Stimulated activated CD8-positive, alpha-beta memory T cell treated with anti-CD3 and anti-CD28 coated beads, Interleukin-7, amount 100 ng/mL, for 48 hours (primary cell): ENCODE data around the gene FHL1.
"Not testable (repeated sequence)": the region's sequence is repeated elsewhere in the genome, so short reads cannot be mapped to it uniquely, and the experiment has no call there.

ENCODE experiments used
- DNase-seq, 2 donors: peaks; one replicate each; pipeline ENCODE4 v3.0.0-alpha.2; 2020; ENCODE audit warnings: low read depth in 1 of 2; ENCODE audit errors: extremely low read depth in 1 of 2

The FHL1 gene

GRCh38 chrX:136206916-136207315, 59.6 kb downstream of the FHL1 start:
- DNase-seq, result no peak

DNA sequence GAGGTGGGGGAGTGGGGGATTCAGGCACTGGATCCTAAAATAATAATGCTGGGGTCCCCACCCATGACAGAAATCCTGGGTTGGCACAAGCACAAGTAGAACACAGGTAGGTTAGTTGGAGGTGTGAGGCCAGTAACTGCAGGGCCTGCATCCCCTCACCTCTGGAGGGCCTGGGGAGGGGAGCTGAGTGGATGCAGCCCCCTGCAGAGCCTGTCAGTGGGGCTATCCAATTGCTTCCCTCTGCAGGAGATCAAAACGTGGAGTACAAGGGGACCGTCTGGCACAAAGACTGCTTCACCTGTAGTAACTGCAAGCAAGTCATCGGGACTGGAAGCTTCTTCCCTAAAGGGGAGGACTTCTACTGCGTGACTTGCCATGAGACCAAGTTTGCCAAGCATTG, 60.2 kb downstream of the FHL1 start:
- no peak for DNase-seq

DNA sequence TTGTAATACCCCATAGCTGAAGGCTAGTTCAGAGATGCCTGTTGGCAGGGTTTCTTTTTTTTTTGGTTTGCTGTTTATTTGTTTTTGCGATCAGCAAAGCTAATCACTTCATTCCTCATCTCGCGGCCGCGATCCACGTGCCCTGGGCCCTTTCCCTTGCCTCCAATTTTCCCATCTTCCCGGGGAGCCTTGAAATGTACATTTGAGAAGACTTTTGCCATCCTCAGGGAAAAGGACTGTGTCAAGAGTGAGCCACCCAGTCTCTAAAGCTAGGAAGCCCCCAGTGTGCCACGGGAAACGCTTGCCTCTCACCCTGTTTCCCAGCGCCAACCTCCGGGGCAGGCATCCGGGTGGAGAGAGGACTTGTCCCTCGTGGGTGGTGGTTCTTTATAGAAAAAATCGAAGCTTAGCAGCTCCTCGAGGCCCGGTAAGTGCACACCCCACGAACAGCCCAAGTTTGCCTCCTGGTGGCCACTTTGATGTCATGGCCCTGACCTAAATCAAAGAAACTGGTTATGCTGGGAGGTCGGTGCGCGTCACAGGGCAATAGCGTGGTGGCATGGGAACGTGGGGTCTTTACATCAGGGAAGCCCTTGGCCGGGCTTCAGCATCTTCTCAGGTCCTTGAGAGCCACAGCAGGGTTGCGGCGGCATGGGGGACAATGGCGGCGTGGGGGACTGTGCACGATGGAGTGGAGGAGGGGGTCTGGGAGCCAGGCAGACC, 61.8 kb downstream of the FHL1 start:
- DNase-seq, result no peak

DNA sequence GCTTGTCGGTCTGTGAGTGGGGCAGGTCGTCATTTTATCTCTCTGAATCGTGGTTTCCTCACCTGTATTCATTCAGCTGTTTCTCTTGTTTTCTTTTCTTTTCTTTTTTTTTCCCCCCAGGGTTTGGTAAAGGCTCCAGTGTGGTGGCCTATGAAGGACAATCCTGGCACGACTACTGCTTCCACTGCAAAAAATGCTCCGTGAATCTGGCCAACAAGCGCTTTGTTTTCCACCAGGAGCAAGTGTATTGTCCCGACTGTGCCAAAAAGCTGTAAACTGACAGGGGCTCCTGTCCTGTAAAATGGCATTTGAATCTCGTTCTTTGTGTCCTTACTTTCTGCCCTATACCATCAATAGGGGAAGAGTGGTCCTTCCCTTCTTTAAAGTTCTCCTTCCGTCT, 62.4 kb downstream of the FHL1 start:
- DNase-seq, result no peak

DNA sequence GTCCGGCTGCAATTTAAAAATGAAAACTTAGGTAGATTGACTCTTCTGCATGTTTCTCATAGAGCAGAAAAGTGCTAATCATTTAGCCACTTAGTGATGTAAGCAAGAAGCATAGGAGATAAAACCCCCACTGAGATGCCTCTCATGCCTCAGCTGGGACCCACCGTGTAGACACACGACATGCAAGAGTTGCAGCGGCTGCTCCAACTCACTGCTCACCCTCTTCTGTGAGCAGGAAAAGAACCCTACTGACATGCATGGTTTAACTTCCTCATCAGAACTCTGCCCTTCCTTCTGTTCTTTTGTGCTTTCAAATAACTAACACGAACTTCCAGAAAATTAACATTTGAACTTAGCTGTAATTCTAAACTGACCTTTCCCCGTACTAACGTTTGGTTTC, 62.9 kb downstream of the FHL1 start:
- DNase-seq, result no peak

DNA sequence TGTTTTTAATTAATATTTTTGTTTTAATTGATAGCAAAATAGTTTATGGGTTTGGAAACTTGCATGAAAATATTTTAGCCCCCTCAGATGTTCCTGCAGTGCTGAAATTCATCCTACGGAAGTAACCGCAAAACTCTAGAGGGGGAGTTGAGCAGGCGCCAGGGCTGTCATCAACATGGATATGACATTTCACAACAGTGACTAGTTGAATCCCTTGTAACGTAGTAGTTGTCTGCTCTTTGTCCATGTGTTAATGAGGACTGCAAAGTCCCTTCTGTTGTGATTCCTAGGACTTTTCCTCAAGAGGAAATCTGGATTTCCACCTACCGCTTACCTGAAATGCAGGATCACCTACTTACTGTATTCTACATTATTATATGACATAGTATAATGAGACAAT, 63.5 kb downstream of the FHL1 start:
- no peak for DNase-seq

DNA sequence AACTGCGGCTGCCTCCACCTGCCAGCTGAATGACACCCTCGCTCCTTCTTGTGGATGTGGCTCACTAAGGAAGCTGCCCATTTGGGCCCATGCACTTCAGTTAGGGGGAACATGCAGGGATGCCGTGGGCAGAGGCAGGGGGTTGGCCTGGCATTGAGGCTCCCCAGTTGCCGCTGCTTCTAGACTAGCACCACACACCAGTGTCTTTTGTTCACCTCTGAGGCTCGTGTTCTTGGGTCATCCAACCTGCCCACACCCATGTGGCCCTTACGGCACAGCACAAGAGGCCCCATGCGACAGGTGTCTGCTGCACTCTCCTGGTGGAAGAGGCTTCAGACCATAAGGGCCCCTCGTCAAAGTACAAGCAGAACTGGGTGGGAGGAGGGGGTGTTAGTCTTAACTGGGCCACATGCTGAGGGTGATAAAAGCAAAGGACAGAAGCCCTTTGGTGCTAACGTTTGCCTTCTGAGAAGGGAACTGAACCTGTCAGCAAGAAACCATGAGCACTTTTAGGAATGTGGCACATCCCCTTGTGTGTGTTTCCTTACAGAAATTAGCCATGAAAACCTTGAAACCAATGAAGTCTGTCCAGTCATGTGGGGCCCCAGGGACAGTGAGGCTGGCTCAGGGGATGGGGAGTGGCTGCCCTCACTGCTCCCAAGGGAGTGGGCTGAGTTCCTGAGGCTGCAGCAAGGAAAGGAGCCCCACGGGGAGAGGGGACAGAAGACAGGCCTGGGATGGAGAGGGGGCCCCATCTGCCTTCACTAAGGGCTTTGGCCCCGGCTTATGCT, 64.6 kb downstream of the FHL1 start:
- no peak for DNase-seq

DNA sequence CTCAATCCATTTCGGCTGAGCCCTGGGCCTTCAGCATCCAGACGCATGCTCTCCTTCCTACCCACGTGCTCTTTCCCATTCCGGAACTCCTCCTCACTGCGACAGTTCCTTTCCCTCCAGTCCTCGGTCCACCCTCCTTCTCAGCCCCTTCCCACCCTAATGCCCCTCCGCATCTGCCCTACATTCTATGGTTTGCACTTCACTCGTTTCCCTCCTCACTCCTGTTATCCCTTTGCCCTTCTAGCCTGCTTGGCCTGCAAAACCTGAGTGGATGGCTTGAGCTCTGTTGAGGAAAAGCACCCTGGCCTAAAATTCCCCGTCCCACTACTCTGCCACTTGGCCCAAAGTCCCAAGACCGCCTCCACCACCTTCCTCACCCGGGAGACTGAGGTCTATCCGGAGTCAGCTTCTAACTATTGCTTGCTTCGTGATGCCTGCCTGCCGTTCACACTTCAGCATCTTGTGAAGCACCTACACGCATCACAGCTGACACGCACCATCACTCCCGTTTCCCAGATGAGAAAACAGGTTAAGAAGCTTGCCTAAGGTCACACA, 65.3 kb downstream of the FHL1 start:
- DNase-seq, result no peak

DNA sequence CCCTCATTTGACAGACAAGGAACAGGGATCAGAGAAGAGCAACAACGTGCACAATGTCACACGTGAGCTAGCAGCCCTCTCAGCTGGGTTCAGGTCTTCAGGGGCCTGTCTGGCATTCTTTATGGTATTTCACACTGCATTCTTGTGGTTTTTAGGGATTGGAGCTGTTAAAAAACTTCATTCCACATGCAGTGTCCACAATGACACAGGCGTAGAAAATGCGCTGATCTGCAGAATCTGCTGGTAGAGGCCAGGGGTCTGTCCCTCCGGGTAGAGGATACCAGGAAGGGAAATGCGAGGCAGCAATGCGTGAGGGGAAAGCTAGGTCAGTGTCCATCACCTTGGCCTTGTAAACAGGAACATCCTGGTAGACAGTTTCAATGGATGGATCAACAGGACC, 67.2 kb downstream of the FHL1 start:
- DNase-seq, result no peak

DNA sequence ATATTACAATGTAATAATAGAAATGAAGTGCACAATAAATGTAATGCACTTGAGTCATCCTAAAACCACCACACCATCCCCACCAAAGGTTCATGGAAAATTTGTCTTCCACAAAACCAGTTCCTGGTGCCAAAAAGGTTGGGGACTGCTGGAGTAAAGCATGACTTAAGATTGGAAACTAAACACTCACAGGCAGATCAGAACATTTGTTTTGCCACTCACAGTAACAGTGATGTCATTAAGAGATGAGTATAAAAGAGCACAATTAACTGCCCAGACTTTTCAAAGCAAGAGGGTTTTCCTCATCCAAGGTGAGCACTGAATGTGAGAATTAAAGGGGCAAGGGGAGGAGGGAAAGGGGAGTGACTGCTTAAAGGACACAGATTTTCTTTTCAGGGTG, 68.2 kb downstream of the FHL1 start:
- DNase-seq, result no peak

DNA sequence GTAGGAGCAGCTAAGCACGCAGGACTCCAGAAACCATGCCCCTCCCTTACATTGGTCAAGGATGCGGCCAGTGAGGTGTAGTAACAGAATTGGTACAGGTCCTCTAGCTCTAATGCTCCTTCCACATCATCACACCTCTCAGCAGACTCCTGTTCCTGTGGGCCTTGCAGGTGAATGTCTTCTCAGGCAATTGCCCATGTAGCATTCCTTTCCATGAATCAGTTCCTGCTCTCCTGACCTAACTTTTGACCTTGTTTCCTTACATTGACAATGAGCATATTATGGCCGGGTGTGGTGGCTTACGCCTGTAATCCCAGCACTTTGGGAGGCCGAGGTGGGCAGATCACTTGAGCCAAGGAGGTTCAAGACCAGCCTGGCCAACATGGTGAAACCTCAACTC, 72.6 kb downstream of the FHL1 start:
- DNase-seq, result no peak

- DNase-seq, result no peak
Observed at GRCh38 chrX:136220540-136220939, 73.2 kb downstream of the FHL1 start.

- no peak for DNase-seq
Observed at GRCh38 chrX:136220951-136221350, 73.6 kb downstream of the FHL1 start.

- DNase-seq, result no peak
Observed at GRCh38 chrX:136221851-136222513, 74.6 kb downstream of the FHL1 start.

GRCh38 chrX:136227074-136227473, 79.7 kb downstream of the FHL1 start:
- no peak for DNase-seq

DNA sequence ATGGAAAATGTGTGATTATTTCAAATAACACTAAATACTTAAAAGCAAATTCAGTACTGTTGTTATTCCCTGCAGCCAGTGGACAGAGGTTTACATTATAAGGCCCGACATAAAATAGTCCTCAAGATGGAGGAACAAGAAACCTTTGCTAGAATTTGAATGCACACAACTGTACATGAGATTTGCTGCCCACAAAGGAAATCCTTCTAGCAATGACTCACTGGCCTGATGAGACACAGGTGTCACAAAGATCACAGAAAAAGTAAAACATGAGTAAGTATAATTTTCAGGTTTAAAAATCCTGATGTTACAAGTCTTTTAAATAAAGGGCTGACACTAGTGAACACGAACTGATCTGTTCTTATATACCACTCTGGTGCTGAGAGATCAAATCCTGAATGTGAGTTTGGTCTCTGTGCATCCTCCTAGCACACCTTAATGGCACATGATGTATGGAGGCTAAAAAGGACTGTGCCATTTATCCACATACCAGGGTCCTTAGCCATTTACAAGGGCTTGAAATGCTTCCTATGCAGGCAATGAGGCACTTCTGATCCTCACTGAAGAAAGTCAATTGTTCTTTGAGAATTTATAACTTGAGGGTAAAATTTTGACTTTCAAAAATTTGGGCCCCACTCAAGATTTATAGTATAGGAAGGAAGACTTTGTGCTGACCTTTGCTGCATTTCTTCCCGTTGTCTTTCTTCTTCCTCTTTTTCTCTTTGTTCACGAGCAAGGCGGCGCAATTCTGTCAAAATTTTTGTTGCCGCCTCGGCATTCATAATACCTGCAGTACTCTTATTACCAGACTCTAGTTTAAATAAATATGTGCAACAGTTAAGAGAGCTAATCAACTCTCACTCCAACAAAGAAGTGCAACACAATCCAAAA, 80.9 kb downstream of the FHL1 start:
- DNase-seq, result no peak

DNA sequence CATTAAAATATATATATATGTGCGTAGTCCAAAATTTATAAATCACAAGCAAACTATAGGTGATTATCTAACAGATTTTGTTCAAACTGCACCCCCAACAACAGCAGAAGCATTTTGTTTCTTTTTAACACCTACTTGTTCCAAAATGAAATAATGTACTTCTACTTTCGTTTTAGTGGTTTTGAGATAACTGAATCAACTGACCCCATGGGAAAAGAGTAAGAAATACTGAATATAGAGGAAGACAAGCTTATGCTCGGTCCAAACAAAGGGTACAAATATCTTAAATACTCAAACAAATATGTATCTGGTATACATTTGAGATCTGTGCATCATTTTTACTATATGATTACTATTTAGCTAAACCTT, 81.5 kb downstream of the FHL1 start:
- DNase-seq, result no peak

- no peak for DNase-seq
Observed at GRCh38 chrX:136237074-136237473, 89.7 kb downstream of the FHL1 start.

DNA sequence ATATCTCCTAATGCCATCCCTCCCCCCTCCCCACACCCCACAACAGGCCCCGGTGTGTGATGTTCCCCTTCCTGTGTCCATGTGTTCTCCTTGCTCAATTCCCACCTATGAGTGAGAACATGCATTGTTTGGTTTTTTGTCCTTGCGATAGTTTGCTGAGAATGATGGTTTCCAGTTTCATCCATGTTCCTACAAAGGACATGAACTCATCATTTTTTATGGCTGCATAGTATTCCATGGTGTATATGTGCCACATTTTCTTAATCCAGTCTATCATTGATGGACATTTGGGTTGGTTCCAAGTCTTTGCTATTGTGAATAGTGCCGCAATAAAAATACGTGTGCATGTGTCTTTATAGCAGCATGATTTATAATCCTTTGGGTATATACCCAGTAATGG, 90.5 kb downstream of the FHL1 start:
- DNase-seq, result not testable (repeated sequence)

DNA sequence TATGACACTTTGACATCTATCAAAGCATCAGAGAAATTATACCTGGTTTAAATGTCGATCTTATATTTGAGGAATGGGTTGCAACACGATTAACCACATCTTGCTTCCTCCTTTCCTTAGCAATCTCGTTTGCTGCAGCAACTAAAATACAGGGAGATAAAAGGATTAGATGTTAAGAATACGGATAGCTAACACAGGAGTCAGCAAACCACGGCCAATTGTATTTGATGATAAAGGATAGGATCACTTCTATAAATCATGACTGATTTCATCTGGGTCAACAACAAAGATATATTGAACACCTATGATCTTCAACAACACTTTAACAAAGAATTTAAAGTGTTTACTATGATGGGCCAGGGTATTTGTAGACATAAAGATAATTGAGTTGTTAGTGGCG, 98.9 kb downstream of the FHL1 start:
- no peak for DNase-seq
